ENCODE data around the gene MAP3K9.

GRCh38 chr14:70842851-70843462 is 33.6 kb upstream of the MAP3K9 start:
- TF ChIP-seq USF1 (IDR thresholded peaks at IDR 0.05; ENCODE audit: borderline replicate concordance, extremely low read length, insufficient read depth, low read depth, low read length) (no peak), SPI1 (IDR thresholded peaks at IDR 0.05; ENCODE audit: borderline replicate concordance, insufficient read depth, low read depth, low read length) (no peak), CEBPZ (IDR thresholded peaks at IDR 0.05; ENCODE audit: low read depth, low read length) (no peak), KDM1A (IDR thresholded peaks at IDR 0.05; ENCODE audit: borderline replicate concordance) (no peak), PKNOX1 (IDR thresholded peaks at IDR 0.05) (no peak), ZBED1 (IDR thresholded peaks at IDR 0.05; ENCODE audit: borderline replicate concordance) (no peak), CTCF (IDR thresholded peaks at IDR 0.05 in 2 of 3, conservative IDR thresholded peaks at IDR 0.05 in 1 of 3; ENCODE audit: control insufficient read depth in 2 of 3, extremely low read depth in 1 of 3, insufficient read depth in 1 of 3, low read depth in 3 of 3, low read length in 3 of 3) (no peak), POLR2A (IDR thresholded peaks at IDR 0.05; ENCODE audit: low read depth, low read length) (no peak), GABPA (IDR thresholded peaks at IDR 0.05; ENCODE audit: low read depth) (no peak), EGR1 (IDR thresholded peaks at IDR 0.05; ENCODE audit: borderline replicate concordance in 1 of 2, low read depth in 2 of 2, low read length in 2 of 2) (no peak), IKZF2 (IDR thresholded peaks at IDR 0.05) (no peak), MYC (IDR thresholded peaks at IDR 0.05; ENCODE audit: insufficient read depth, insufficient read length, insufficient replicate concordance, low read length, severe bottlenecking) (no peak), RCOR1 (conservative IDR thresholded peaks at IDR 0.05; ENCODE audit: low read depth, low read length) (no peak)
